Adrenal gland (tissue), 12 donors: ENCODE results near the gene NIPBL. TPM values are rescaled to one million over a fixed set of nuclear protein-coding genes. Genes with fewer than 3 reads are reported as not detected.

ENCODE experiments used
- DNase-seq, 7 donors: peaks; one replicate each; pipeline ENCODE4 v3.0.0-alpha.2; 2019 to 2020
- H3K27ac ChIP-seq, 5 donors: fragments of 200-600 bp; sonication (generic) in 4 of 5; 1 replicate in 3 of 5; 2 replicates in 2 of 5; pipeline versions ENCODE4 v1.5.1 to v1.8.0; 2016 to 2020; ENCODE audit warnings: mild to moderate bottlenecking in 1 of 5
- H3K27me3 ChIP-seq: fragments of 200-600 bp; 2 replicates; pipeline ENCODE4 v1.8.0; 2021
- H3K36me3 ChIP-seq, 2 donors: fragments of 200-600 bp; replicated peaks in 1 of 2; 1 replicate in 1 of 2; 2 replicates in 1 of 2; pipeline versions ENCODE4 v1.5.1 to v1.8.0; 2018 to 2022
- H3K4me1 ChIP-seq, 2 donors: fragments of 200-600 bp; replicated peaks in 1 of 2; 1 replicate in 1 of 2; 2 replicates in 1 of 2; pipeline versions ENCODE4 v1.5.1 to v1.8.0; 2018 to 2021
- H3K4me3 ChIP-seq, 4 donors: fragments of 200-600 bp; sonication (generic) in 3 of 4; one replicate each; pipeline ENCODE4 v1.5.1; 2016 to 2018
- H3K9me3 ChIP-seq, 3 donors: fragments of 200-600 bp; sonication (generic) in 1 of 3; replicated peaks in 1 of 3; 1 replicate in 2 of 3; 2 replicates in 1 of 3; pipeline versions ENCODE4 v1.5.1 to v1.8.0; 2016 to 2021
- CTCF ChIP-seq, 6 experiments: fragments of 450-650 bp in 4 of 6; fragments of 200-600 bp in 2 of 6; sonication (generic) in 1 of 6; IDR thresholded peaks; 1 replicate in 5 of 6; 2 replicates in 1 of 6; pipeline versions ENCODE4 v1.5.1 to v1.8.0; 2016 to 2021; ENCODE audit warnings: antibody characterized with exemption in 6 of 6, mild to moderate bottlenecking in 2 of 6, moderate library complexity in 1 of 6
- POLR2A ChIP-seq, 2 donors: fragments of 450-650 bp; IDR thresholded peaks; one replicate each; pipeline ENCODE4 v1.6.1; 2017; ENCODE audit warnings: antibody characterized with exemption in 2 of 2, mild to moderate bottlenecking in 2 of 2, moderate library complexity in 1 of 2
- WGBS, 4 donors: extraction: QIAGEN DNeasy Blood & Tissue Kit in 2 of 4; methylation state at CpG; one replicate each; pipeline versions ENCODE4 v1.1.5 to v1.1.7; 2013 to 2017; 5-methylcytosine and 5-hydroxymethylcytosine counted together
- intact Hi-C, 2 donors: fragments of 100-400 bp; cut with DNase I; formaldehyde crosslinking; loops; one replicate each; pipeline versions ENCODE4 v1.14.1 to v1.15.0; 2022 to 2023
- polyA plus RNA-seq, 3 donors: library from polyadenylated mRNA; stranded (reverse); fragments of 200-250 nt in 2 of 3; fragments of 350-450 nt in 1 of 3; fragmentation: Illumina TruSeq in 1 of 3; extraction: RNeasy Lipid Tissue Mini Kit (QIAGEN cat#74804) in 1 of 3; gene quantifications; one replicate each; pipeline ENCODE4 v1.2.3, GENCODE V29; 2013 to 2014
- total RNA-seq, 9 donors: library from RNA; depleted of rRNA in 4 of 9; stranded (reverse); fragments of >200 nt in 4 of 9; fragments of 120-200 nt in 1 of 9; fragmentation: NEBNext Ultra II Directional in 1 of 9; extraction: Animal tissue kit (Norgen Biotek cat#: 25700) in 1 of 9; gene quantifications; one replicate each; pipeline versions ENCODE4 v1.1.0 to v1.2.4, GENCODE V29; 2013 to 2023
- donor health status: healthy with polysubstance abuse.
- donor health status: Bipolar disorder and iron deficiency.
- donor health status: DM: yes; HTN: yes; CAD: no.
- donor health status: DM: no; HTN: no; CAD: no.
- donor health status: DM: no; HTN: no; CAD: no.
- donor health status: DM: yes; HTN: yes; CAD: no.

Gene NIPBL
- total and polyA plus RNA-seq, 12 donors = 15.7 to 54.5 (median 41.9) TPM

GRCh38 chr5:36883894-36884462 lies 7.4 kb downstream of the NIPBL start:
- H3K27me3 ChIP-seq = no peaks in the 10 kb centered on the region
- intact Hi-C loops = no loop called here
- 88 to 91% (median 91%) methylated on average over 3 of the region's 3 CpGs for WGBS, 4 donors
- no peak overlapping the region for H3K27ac ChIP-seq
- no peak for DNase-seq
- no peaks in the 10 kb centered on the region for H3K9me3 ChIP-seq
- no peaks in the 10 kb centered on the region for H3K36me3 ChIP-seq
- H3K4me3 ChIP-seq = no peak overlapping the region
- peaks cover 19 to 75% of the 10 kb centered on the region in 2 donors for H3K4me1 ChIP-seq
- TF ChIP-seq POLR2A (IDR thresholded peaks at IDR 0.05) (no peak), CTCF (IDR thresholded peaks at IDR 0.05) (no peak)

GRCh38 chr5:36885149-36885548 lies 8.6 kb downstream of the NIPBL start:
- Histone ChIP-seq H3K9me3 (no peaks in the 10 kb centered on the region), H3K27ac (no peak overlapping the region), H3K4me1 (peaks cover 12 to 68% of the 10 kb centered on the region in 2 donors), H3K27me3 (no peaks in the 10 kb centered on the region), H3K36me3 (no peaks in the 10 kb centered on the region), H3K4me3 (no peak overlapping the region)
- 98 to 100% (median 99%) methylated on average over 10 of the region's 10 CpGs for WGBS, 4 donors
- DNase-seq = no peak
- no peak for TF ChIP-seq CTCF (IDR thresholded peaks at IDR 0.05)
- TF ChIP-seq POLR2A (IDR thresholded peaks at IDR 0.05) = no peak
- intact Hi-C loops = no loop called here

- DNase-seq = peak in 3 of 7 donors; percentile 21 to 44 (median 37)
- no peaks in the 10 kb centered on the region for H3K27me3 ChIP-seq
- 75 to 83% (median 78%) methylated on average over 12 to 18 of the region's 18 CpGs for WGBS, 4 donors
- H3K4me3 ChIP-seq = no peak overlapping the region
- no peaks in the 10 kb centered on the region for H3K9me3 ChIP-seq
- no peak overlapping the region for H3K27ac ChIP-seq
- intact Hi-C loops = no loop called here
- TF ChIP-seq POLR2A (IDR thresholded peaks at IDR 0.05) (no peak), CTCF (IDR thresholded peaks at IDR 0.05) (no peak)
- no peaks in the 10 kb centered on the region for H3K36me3 ChIP-seq
- peaks cover 6 to 62% of the 10 kb centered on the region in 2 donors for H3K4me1 ChIP-seq
Observed at GRCh38 chr5:36885566-36886485, 9.3 kb downstream of the NIPBL start.

- Histone ChIP-seq H3K4me3 (no peak overlapping the region), H3K9me3 (no peaks in the 10 kb centered on the region), H3K36me3 (no peaks in the 10 kb centered on the region), H3K4me1 (peaks cover 0 to 52% of the 10 kb centered on the region in 2 donors), H3K27ac (no peak overlapping the region), H3K27me3 (no peaks in the 10 kb centered on the region)
- DNase-seq = no peak
- TF ChIP-seq CTCF (IDR thresholded peaks at IDR 0.05) (no peak), POLR2A (IDR thresholded peaks at IDR 0.05) (no peak)
- intact Hi-C loops = no loop called here
- 92 to 93% (median 93%) methylated on average over 3 of the region's 3 CpGs for WGBS, 4 donors
Observed at GRCh38 chr5:36886791-36887190, 10.2 kb downstream of the NIPBL start.
